ENCODE measurements around the gene KCNJ5.

Gene KCNJ5

GRCh38 chr11:128897826-128898225 lies 6.7 kb downstream of the KCNJ5 start:
- no peak for DNase-seq

- DNase-seq, result no peak
These were observed 7.6 kb downstream of the KCNJ5 start for GRCh38 chr11:128898580-128899344.

GRCh38 chr11:128900468-128900867 lies 9.3 kb downstream of the KCNJ5 start:
- DNase-seq, result no peak

- no peak for DNase-seq
These were observed 10.7 kb downstream of the KCNJ5 start for GRCh38 chr11:128901653-128902514.

- no peak for DNase-seq
These were observed 11.4 kb downstream of the KCNJ5 start for GRCh38 chr11:128902515-128903066.

GRCh38 chr11:128903248-128904061 lies 12.3 kb downstream of the KCNJ5 start:
- no peak for DNase-seq

GRCh38 chr11:128904303-128904655 lies 13.1 kb downstream of the KCNJ5 start:
- no peak for DNase-seq

- DNase-seq, result no peak
These were observed 13.6 kb downstream of the KCNJ5 start for GRCh38 chr11:128904656-128905344.

- peak; percentile 13 for DNase-seq
These were observed 14.4 kb downstream of the KCNJ5 start for GRCh38 chr11:128905345-128906184.

GRCh38 chr11:128906185-128907050 lies 15.3 kb downstream of the KCNJ5 start:
- no peak for DNase-seq

- DNase-seq, result no peak
These were observed 16.4 kb downstream of the KCNJ5 start for GRCh38 chr11:128907585-128907984.

- DNase-seq, result no peak
These were observed 17.5 kb downstream of the KCNJ5 start for GRCh38 chr11:128908391-128909246.

- DNase-seq, result no peak
These were observed 18.4 kb downstream of the KCNJ5 start for GRCh38 chr11:128909438-128910125.

- no peak for DNase-seq
These were observed 19.4 kb downstream of the KCNJ5 start for GRCh38 chr11:128910576-128910975.

GRCh38 chr11:128911239-128911638 lies 20.1 kb downstream of the KCNJ5 start:
- DNase-seq, result no peak

- no peak for DNase-seq
These were observed 20.5 kb downstream of the KCNJ5 start for GRCh38 chr11:128911701-128912100.

- no peak for DNase-seq
These were observed 22.6 kb downstream of the KCNJ5 start for GRCh38 chr11:128913806-128914205.
